ENCODE measurements around the gene SHANK3.
"Not testable (repeated sequence)": the region's sequence is repeated elsewhere in the genome, so short reads cannot be mapped to it uniquely, and the experiment has no call there.

SHANK3 gene

GRCh38 chr22:50672471-50673230, at the start of gene SHANK3:
TSS of gene SHANK3 (plus strand) at chr22:50672823.
- no peak for DNase-seq

GRCh38 chr22:50624347-50625130, 48.1 kb upstream of the SHANK3 start:
- DNase-seq: no peak

DNA sequence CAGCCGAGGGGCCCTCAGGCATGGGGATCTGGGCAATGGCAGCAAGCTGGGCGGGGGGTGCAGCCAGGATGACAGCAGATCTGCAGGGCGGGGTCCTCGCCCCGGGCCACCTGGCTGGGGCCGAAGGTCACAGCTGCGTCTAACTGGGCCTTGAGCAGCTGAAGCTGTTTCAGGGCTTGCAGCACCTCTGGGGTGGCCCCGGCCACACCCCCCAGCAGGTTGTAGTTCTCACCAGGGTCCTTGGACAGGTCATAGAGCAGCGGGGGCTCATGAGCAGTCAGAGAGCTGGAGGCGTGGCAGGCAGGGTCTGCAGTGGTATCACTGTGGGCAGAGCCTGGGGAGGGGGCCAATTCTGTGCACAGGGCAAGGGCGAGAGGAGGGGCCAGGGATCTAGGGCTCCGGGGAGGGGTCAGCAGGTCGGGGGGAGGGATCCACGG, 47.5 kb upstream of the SHANK3 start:
- no peak for DNase-seq

- DNase-seq: no peak
Measured at GRCh38 chr22:50625568-50626313, 46.9 kb upstream of the SHANK3 start.

DNA sequence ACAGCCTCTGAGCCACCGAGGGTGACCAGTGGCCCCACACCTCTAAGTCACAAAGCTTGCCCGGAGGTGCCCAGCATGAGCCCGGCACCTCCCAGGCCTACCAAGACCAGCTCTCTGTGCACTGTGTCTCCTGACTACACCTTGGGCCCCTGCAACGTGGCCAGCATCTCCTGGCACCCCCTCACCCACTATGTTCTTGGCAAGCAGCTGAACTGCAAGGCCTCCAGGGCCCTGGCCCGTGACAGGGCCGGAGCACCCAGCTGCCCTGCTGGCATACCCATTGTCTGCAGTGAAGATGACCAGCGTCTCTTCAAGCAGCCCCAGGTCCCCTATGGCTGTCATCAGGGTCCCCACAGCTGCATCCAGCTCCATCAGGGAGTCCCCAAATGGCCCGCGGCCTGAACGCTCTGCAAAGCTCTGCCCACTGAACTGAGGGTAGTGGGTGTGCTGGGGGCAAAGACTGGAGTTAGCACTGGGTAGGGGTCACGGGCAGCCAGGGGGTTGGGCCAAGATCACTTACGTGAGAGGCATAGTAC, 46.2 kb upstream of the SHANK3 start:
- no peak for DNase-seq

DNA sequence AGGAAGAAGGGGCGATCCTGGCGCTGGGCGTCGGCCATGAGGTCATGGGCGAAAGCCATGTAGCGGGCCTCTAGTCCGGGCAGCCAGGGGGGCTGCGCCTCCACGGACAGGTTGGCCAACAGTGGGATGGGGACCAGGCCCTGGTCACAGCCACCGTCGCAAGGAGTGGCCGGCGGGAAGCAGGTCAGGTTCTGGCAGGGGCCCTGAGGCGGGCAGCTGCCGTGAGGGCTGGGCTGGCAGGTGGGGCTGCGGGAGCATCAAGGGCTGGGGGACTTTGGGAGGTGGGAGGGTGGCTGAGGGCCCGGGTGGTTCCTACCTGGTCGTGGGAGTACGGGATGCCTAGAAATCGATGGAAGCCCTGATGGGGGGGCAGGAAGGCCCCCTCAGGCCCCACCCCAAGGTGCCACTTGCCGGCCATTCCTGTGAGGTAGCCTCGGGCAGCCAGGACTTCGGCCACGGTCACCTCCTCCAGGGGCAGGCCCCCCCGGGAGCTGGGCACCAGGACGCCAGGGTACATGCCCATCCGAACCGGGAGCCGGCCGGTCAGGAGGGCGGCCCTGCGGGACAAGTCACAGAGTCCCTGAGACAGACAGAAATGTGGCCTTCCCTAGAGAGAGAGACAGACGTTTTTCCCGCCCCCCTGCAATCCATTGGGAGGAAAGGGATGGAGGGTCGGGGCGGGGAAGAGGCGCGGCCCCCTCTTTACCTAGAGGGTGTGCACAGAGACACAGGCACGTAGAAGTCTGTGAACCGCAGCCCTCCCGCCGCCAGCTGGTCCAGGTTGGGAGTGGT, 45.6 kb upstream of the SHANK3 start:
- no peak for DNase-seq

DNA sequence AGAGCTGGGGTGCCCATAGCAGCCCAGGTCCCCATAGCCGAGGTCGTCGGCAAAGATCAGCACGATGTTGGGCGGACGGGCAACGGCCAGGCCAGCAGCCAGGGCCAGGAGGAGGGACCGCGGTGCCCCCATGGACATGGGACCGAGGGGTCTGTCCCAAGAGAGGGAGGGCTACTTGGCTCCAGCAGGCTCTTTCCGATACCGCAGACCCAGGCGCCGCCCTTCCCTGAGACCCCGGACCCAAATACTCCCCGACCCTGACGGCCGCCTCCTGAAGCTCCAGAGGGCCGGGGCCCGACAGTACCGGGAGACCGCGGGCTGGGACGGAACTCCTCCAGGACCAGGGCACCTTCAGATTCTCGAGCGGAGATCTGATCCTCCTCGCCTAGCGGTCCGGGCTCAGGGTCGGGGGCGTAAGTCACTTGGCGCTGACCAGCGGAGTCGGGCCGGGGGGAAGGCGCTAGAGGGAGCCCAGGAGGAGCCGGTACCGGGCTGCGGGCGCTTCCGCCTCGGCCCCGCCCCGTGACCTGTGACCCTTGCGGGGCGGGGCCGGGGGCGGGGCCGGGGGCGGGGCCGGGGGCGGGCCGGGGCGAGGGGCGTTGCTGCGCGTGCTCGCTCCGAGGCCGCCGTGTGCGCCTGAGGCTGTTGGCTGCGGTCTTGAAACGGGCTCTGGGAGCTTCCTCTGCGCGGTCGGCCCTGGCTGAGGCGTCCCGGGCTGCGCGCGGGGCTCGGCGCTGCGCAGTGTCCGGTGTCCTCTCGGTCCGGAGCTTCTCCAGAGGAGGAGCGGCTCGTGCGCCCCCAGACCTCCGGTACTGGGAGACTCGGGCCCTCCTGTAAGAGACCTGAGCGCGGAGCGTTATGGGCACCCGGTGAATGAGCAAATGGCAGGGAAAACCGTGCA, 44.7 kb upstream of the SHANK3 start, which contains the start of gene ARSA:
Gene ARSA (minus strand): TSS at position 511 of the 901 bp plus-strand sequence. CDS start 373 bp downstream, at position 138.
- DNase-seq: peak; percentile 6 to 80

DNA sequence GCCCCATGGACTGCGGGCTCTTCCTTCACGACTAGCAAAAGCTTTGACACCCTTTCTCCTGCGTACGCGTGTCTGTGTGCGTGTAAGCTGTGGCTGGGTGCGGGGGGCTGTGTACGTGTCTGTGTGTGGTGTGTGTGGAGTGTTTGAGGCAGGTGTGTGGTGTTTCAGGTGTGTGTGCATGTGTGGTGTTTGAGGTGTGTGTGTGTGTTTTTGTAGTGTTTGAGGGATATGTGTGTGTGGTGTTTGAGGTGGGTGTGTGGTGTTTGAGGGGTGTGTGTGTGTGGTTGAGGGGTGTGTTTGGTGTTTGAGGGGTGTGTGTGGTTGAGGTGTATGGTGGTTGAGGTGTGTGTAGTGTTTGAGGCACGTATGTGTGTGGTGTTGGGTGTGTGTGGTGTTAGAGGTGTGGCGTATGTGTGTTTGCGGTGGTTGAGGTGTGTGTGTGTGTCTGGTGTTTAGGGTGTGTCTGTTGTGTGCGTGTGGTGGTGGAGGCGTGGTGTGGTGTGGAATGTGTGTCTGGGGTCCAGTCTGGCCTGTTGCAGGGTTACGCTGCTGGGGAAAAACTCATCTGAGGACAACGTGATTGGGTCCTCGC, 44.0 kb upstream of the SHANK3 start:
- DNase-seq: no peak

- DNase-seq: no peak
Measured at GRCh38 chr22:50630376-50630775, 42.2 kb upstream of the SHANK3 start.

DNA sequence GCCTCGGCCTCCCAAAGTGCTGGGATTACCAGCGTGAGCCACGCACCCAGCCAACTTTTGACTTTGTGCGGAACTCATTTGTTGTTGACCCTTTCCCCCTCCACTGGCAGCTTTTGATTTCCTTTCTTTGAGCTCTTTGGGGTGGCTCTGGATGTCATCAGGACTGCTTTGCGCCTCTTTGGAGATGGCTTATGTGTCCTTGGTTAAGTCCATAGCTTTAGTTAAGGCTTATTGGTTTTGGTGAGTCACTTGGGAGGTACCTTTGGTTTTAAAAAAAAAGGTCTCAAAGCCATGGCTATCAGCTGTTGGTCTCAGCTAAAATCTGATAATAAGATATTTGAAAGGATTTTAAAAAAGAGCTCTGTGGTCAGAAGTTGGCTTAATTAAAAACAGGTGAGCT, 39.5 kb upstream of the SHANK3 start:
- DNase-seq: no peak

GRCh38 chr22:50633771-50634170, 38.9 kb upstream of the SHANK3 start:
- no peak for DNase-seq

GRCh38 chr22:50635591-50635990, 37.0 kb upstream of the SHANK3 start:
- no peak for DNase-seq

- not testable (repeated sequence) for DNase-seq
Measured at GRCh38 chr22:50640296-50640695, 32.3 kb upstream of the SHANK3 start.

DNA sequence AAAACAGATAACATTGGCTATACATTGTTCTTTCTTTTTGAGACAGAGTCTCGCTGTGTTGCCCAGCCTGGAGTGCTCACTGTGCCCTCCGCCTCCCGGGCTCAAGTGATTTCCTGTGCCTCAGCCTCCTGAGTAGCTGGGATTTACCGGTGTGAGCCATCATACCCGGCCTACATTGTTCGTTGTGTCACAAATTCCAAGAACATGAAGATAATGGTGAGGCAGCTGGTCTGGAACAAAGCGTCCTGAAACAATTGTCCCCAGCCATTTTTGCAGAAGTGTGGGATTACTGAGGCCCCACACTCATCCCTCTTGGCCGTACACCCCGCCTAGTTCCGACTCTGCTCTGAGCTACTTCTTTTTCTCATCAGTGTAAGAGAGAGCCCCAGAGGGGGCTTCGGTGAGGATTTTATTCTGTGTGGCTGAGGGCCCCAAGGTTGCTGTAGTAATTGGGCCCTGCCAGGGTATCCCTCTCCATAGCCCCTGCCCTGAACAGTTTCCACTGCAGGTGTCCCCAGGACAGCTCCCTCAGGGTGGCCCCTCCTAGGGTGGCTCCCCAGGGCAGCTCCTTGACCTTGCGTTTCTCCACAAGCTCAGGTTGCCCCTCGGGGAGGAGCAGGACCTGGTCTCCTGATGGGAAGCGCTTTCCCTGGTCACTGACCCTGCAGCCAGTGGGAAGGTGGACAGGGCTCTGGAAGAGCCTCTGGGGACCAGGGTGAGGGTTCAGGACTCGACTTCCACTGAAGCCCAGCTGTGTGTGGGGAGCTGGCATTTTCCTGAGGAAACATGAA, 31.6 kb upstream of the SHANK3 start:
- DNase-seq: no peak

DNA sequence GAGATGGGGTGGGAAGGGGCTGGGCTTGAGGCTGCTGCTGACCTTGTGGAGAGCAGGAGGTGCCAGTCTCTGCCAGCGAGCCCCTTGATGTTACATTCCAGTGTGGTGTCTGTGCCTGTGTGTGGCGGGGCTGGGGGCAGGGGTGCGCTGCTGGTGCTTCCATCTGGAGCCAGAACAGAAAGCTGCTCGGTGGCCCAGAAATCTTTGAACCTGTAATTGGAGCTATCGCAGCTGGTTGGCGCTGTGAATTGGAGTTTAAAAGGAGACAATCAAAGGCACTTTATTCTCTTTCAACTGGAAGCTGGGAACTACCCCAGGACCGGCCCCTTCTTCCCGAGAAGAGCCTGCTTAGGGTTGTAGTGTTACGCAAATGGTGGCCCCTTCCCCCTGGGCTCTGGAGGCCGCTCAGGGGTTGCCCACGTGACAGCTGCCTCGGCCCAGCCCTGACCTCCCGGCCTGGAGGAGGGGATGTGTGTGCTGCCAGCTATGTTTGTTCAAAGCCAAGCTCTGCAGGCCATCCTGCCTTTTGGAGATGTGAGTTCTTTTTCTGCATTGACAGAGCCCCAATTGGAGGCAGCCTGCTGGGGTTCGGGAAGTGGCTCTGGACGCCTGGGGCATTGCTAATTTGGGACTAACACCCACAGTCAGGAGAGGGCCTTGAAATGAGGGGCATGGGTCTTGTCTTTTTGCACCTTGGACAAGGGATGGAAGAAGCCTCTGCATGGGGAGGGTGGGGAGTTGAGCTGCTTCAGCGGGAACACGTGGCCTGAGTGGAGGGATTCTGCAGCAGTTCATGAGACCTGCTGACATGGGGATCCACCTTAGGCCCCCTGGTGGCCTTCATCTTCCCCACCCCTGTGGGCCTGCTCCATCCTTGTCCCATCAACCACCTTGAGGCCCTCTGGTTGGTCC, 30.7 kb upstream of the SHANK3 start:
- no peak for DNase-seq

GRCh38 chr22:50643021-50643820, 29.4 kb upstream of the SHANK3 start:
- not testable (repeated sequence) for DNase-seq

DNA sequence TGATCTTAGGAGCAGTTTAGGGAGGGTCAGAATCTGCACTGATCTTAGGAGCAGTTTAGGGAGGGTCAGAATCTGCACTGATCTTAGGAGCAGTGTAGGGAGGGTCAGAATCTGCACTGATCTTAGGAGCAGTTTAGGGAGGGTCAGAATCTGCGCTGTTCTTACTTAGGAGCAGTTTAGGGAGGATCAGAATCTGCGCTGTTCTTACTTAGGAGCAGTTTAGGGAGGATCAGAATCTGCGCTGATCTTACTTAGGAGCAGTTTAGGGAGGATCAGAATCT, 28.9 kb upstream of the SHANK3 start:
- DNase-seq: not testable (repeated sequence)

DNA sequence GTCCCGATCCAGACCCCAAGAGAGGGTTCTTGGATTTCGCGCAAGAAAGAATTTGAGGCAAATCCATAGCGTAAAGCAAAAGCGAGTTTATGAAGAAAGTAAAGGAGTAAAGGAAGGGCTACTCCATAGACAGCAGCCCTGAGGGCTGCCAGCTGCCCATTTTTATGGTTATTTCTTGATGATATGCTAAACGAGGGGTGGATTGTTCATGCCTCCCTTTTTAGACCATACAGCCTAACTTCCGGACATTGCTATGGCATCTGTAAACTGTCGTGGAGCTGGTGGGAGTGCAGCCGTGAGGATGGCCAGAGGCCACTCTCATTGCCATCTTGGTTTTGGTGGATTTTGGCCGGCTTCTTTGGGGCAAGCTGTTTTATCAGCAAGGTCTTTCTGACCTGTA, 19.4 kb upstream of the SHANK3 start:
- DNase-seq: no peak

All from NCI-H446 (cell line).